COLO829 (cell line): Measurements from ENCODE around the gene CCDC50.

Experiments
- DNase-seq: peaks from one replicate; pipeline ENCODE4 v3.0.0; 2012; ENCODE audit warnings: low spot score

Gene CCDC50, protein sequence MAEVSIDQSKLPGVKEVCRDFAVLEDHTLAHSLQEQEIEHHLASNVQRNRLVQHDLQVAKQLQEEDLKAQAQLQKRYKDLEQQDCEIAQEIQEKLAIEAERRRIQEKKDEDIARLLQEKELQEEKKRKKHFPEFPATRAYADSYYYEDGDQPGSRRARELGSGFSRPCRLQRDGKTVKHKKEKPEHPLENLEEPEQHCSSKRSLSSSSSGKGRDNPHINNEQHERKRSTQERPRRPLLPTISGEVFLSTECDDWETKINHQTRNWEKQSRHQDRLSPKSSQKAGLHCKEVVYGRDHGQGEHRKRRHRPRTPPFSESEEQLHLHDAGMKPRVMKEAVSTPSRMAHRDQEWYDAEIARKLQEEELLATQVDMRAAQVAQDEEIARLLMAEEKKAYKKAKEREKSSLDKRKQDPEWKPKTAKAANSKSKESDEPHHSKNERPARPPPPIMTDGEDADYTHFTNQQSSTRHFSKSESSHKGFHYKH

DNA sequence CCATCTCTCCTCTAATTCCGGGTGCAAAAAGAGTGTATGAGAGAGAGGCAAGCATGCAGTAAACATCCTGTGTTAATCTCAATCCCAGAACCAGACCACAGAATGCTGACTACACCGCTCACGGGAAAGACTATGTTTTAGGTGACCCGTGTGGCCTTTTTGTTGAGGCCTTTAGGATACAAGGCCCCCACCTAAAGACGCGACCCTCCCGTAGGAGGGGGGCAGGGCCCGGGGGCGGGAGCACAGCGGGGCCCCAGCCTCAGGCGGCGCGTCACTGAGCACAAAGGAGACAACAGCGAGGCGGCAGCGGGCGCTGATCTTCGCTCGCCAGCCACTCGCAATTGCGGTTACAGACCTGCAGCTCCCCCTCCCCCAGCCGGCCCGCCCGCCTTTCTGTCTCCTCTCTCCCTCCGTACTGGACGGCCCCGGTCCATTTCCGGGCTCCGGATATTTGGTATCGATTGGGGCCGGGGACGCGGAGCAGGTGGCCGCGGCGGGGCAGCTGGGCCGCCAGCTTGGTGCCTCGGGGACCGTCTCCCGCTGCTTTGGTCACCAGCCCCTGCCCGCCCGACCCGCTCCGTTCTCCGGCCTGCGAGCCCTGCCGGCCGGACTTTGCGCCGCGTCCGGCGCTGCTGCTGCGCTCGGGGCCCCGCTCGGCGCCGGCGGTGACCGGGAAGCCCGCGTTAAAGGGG lies at the start of gene CCDC50:
CCDC50 (plus strand) TSS at position 433 of the 692 bp plus-strand sequence. CDS start 281 bp downstream, outside the sequence.
- peak; percentile 54 for DNase-seq

GRCh38 chr3:191280111-191280510 lies 49.1 kb upstream of the CCDC50 start:
- DNase-seq, result no peak

GRCh38 chr3:191280882-191281281 lies 48.3 kb upstream of the CCDC50 start:
- DNase-seq, result no peak

DNA sequence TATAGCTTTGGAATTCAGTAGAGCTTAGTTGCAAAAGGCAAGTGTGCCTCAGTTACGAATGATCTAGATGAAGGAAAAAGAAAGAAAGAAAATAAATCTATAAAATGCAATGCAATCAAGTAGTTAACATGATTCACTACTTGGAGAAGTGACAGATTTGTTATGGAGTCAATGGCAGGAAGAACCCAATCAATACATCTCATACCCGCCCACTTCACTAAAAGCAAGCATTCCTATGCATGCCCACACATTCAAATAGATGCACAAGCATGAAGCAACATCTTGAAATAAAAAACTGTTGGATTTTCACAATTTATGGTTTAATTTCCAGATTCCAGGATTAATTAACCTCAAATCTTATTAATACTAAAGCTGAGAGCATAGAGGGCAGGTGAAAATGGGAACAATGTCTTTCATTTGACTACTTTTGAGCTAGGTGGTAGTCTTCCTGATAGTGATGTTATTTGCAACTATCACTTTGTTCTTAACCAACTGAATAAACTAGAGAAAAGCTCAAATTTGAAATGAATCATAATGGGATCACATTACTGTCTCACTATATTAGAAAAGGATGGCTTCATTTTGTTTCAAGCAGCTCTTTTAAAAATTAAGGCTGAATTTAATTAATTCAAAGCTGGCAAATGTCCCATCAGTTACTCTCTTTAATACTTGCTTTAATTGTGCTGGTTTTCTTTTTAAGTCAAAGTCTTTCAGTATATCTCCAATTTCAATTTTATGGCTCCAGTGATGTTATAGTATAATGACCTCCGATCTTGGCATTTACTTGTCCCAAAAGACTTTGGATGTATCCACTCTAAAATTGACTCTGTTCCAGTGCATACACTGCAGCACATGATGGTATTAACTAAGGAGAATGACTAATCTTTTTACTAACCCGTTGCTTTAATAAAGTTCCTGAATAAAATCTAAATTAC lies 46.7 kb upstream of the CCDC50 start:
- DNase-seq, result no peak

DNA sequence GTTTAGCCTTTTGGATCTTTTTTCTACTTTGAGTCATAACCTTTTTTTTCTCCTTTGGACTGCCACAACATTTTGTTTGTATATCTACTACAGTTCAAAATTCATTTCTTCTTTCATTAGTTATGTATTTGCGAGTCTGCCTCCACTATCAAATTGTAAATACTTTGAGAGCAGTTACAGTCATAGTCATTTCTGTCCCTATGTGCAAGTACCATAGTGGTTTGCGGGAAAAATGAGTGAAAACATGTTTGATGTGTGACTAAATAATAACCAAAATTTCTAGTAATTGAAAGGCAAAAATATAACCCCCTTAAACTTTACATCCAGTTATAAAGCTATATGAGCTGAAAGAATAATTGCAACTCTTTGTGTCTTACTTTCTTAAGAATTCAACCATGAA lies 45.8 kb upstream of the CCDC50 start:
- no peak for DNase-seq

DNA sequence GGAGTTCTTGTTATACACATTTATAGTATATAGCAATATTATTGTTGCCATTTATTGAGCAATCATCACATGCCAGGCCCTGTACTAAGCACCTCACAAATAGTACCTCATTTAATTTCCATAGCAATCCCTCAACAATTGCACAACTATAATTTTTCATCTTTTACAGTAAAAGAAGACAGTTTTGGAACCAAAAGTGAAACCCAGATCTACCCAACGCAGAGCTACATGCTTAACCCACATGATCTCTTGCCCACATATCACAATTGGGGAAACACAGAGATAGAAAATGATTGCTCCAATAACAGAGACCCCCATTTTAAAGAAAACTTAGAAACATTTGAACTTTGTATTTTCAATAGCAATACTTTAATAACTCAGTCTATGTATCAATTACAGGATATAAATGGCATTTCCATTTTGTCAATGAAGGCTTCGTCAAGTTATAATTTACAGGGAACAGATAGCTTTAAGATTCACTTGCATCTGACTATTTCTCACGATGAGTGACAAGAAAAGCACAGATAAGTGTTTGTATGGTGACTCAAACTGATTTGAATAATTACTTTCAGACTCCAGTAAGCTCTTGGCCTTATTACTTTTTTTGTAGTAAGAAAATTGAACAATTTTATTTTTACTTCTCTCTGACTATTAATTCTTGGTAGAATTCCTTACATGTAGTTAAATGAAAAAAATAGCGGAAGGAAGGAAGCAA lies 38.7 kb upstream of the CCDC50 start:
- DNase-seq, result no peak

DNA sequence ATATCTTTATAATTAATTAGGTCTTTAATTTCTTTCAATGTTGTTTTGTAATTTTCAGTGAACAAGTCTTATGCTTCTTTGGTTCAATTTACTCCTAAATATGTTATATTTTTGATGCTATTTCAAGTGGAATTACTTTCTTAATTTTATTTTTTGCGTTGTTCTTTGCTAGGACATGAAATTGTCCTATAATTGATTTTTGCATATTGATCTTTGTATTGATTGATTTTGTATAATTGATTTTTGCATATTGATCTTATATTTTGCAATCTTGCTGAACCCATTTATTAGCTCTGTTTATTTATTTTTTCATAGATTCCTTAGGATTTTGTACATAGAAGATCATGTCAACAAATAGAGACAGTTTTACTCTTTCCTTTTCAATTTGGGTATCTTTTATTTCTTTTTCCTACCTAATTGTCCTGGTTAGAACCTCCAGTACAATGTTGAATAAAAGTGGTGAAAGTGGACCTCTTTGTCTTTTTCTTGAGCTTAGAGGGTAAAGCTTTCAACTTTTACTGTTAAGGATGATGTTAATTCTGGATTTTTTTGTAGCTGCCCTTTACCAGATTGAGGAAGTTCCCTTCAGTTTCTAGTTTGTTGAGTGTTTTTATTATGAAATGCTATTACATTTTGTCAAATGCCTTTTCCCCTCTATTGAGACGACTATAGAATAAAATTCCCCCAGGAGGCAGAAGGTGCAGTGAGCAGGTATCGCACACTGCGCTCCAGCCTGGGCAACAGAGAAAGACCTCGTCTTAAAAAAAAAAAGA lies 36.8 kb upstream of the CCDC50 start:
- no peak for DNase-seq

DNA sequence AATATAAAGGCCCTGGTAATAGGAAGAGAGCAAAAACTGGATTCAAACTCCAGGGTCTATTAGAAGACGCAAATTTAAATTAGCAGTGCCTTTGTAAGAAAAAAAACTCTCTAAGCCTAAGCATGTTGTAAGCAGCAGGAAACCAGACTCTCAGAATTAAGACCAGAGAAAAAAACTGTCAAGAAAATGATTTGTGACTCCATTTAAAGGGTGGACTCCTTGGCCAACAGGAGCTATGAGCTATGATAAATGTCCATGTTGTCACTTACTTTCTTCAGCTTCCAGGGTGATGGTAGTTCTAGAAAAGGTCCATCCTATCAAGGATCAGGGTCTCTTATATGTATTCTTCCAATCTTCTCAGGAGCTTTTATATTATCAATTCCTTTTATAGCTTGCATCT lies 34.9 kb upstream of the CCDC50 start:
- no peak for DNase-seq

- DNase-seq, result no peak
Observed at GRCh38 chr3:191296041-191296541, 33.1 kb upstream of the CCDC50 start.

- no peak for DNase-seq
Observed at GRCh38 chr3:191298846-191299245, 30.3 kb upstream of the CCDC50 start.

GRCh38 chr3:191300422-191300821 lies 28.8 kb upstream of the CCDC50 start:
- no peak for DNase-seq

DNA sequence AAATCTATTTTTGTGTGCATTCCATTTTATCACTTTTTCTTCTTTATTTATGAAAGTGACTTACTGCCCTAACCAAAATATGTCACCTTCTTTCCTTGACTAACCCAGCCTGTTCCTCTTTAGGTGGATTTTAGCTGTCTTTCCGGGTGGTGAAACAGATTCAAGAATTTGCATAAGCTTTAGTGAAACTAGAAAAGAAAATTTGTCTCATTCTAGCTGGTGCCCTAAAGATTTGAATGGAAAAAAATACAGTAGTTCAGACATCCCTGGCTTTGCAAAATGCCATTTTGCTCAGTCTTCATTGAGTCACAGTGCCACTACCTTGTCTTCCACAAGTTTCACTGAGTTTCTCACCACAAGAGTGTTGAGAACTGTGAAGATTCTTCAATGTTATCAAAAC lies 28.2 kb upstream of the CCDC50 start:
- no peak for DNase-seq

- DNase-seq, result no peak
Observed at GRCh38 chr3:191301782-191302411, 27.3 kb upstream of the CCDC50 start.

- DNase-seq, result no peak
Observed at GRCh38 chr3:191302451-191302850, 26.7 kb upstream of the CCDC50 start.

- peak; percentile 82 for DNase-seq
Observed at GRCh38 chr3:191303596-191303995, 25.6 kb upstream of the CCDC50 start.

- no peak for DNase-seq
Observed at GRCh38 chr3:191306428-191306827, 22.8 kb upstream of the CCDC50 start.

DNA sequence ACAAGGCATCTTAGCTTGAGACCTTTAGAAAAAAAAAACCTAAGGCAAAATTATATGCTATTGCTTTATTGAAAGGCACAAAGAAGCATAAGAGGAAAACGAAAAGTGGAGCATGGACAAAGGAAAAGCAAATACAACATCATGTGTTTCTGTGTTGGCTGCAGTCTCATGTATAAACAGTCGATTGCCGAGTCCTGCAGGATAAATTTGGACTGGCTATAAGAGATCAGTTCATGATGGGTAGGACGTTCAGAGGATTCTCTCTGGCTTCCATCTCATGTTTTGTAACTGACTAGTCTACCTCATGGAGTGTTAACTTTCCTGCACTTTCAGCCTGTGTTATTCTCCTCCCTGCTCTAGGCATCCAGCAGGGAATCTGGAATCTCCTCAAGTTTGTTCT lies 21.9 kb upstream of the CCDC50 start:
- DNase-seq, result no peak

- DNase-seq, result no peak
Observed at GRCh38 chr3:191313296-191313695, 15.9 kb upstream of the CCDC50 start.

DNA sequence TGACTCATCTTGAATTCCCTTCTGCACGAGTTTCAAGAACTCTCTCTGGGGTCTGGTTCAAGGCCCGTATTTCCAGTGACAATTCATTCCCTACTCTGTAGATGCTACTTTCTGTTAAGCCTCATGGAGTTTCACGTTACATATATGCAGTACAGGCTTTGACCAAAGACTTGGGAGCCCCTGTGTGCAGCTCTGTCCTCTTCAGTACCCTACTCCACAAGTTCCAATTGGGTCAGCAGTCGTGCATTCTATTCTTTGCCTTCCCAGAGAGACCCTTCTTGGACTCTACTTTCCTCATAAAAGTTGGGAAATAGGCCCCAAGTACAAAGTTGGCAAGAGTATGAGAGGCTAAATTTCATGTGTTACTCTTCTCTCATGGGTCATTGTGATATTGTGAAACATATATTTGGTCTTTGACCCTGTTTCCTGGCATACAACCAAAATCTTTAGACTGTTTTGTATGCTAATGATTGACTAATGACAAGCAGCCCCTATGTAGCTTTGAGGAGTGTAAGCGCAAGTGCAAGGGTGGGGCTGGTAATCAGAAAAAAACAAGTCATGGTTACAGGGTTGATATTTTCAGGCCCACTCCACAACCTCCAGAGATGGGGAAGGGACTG lies 15.0 kb upstream of the CCDC50 start:
- DNase-seq, result no peak
